NB4 (cell line): ENCODE results near the gene ACP3.

Experiments used
- DNase-seq: peaks from one replicate; pipeline ENCODE4 v3.0.0; 2010; ENCODE audit warnings: low read depth
- H3K4me3 ChIP-seq: one replicate; pipeline ENCODE4 v1.5.1; 2011; ENCODE audit warnings: mild to moderate bottlenecking, low read depth, low read length, moderate library complexity
- MYC ChIP-seq: IDR thresholded peaks from 2 replicates; pipeline ENCODE4 v1.6.1; 2011; ENCODE audit warnings: low read depth, low read length
- POLR2A ChIP-seq: IDR thresholded peaks from 2 replicates; pipeline ENCODE4 v1.6.1; 2011; ENCODE audit warnings: mild to moderate bottlenecking; ENCODE audit not compliant: insufficient read length; ENCODE audit errors: extremely low read depth
- TF ChIP-seq, protein P1 (sequence below): IDR thresholded peaks from one replicate; pipeline ENCODE4 v1.5.1; 2012; ENCODE audit warnings: low read depth, low read length
- TF ChIP-seq, protein P2 (sequence below): IDR thresholded peaks from 2 replicates; pipeline ENCODE4 v1.6.1; 2011; ENCODE audit warnings: low read depth, low read length

The ACP3 gene

DNA sequence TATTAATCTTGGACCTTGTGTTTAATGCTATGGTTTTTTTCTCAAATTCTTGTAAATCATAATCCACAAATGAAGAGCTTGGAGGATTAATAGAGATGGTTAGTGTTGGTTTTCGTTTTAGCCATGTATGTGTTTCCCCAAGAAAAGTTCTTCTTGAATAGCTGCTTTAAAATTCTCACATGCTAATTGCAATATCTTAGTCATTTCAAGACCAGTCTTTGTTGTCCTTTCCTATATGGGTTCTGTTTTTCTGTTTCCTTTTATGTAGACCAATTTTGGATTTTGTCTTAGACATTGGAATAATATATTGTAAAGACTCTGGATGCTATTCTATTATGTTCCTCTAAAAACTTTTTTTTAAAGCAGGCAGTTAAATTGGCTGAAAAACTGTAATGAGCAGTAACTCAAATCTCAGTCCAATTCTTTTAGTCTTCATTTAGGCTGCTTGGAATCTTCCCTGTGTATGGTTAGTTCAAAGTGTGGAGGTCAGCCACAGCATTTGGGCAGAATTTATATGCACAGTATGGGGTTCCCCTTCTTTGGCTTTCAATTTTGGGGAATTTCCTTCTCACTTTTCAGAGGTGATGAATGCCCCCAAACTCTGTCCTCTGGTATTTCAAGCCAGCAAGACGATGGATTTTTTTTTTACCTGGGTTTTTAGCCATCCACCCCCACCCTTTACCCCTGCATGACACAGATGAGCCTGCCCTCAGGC is 61.0 kb downstream of the ACP3 start:
- H3K4me3 ChIP-seq, result no peak overlapping the region
- no peak for DNase-seq
- TF ChIP-seq POLR2A (no peak), MYC (no peak)
- TF ChIP-seq, protein P1, sequence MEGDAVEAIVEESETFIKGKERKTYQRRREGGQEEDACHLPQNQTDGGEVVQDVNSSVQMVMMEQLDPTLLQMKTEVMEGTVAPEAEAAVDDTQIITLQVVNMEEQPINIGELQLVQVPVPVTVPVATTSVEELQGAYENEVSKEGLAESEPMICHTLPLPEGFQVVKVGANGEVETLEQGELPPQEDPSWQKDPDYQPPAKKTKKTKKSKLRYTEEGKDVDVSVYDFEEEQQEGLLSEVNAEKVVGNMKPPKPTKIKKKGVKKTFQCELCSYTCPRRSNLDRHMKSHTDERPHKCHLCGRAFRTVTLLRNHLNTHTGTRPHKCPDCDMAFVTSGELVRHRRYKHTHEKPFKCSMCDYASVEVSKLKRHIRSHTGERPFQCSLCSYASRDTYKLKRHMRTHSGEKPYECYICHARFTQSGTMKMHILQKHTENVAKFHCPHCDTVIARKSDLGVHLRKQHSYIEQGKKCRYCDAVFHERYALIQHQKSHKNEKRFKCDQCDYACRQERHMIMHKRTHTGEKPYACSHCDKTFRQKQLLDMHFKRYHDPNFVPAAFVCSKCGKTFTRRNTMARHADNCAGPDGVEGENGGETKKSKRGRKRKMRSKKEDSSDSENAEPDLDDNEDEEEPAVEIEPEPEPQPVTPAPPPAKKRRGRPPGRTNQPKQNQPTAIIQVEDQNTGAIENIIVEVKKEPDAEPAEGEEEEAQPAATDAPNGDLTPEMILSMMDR, result no peak
- TF ChIP-seq, protein P2, sequence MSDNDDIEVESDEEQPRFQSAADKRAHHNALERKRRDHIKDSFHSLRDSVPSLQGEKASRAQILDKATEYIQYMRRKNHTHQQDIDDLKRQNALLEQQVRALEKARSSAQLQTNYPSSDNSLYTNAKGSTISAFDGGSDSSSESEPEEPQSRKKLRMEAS, result no peak

DNA sequence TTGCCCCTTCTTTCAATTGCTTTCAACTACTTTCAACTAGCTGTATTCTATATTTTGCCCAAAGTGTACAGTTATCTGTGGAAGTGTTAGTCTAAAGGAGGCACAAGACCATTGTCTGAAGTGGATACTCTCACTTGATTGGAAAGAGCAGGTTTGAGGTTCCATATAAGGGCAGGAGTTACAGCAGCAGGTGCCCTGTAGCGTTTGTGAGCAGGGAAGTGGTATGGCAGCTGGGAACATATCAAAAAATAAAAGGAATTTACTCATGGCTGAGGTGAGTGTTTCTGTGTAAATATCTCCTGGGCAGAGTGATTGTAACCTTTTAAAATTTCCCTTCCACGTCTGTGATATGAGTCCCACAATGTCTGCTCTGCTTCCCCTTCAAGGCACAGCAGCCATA is 61.6 kb downstream of the ACP3 start:
- no peak overlapping the region for H3K4me3 ChIP-seq
- TF ChIP-seq, protein P1, result no peak
- TF ChIP-seq MYC, result no peak
- TF ChIP-seq, protein P2, result no peak
- DNase-seq, result no peak

DNA sequence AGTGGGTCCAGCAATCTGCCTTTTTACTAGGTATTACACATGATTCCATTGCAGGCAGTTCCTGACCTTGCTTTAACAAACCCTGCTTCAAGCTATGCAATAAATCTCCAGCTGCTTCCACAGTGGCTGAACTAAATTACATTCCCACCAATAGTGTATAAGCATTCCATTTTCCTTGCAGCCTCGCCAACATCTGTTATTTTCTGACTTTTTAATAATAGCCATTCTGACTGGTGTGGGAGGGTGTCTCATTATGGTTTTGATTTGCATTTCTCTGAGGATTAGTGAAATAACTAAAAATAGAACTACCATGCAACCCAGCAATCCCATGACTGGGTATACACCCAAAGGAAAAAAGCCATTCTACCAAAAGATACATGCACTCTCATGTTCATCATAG is 63.7 kb downstream of the ACP3 start:
- no peak for DNase-seq
- no peak overlapping the region for H3K4me3 ChIP-seq
- no peak for TF ChIP-seq MYC
- TF ChIP-seq POLR2A, result no peak
- TF ChIP-seq, protein P1, result no peak
- TF ChIP-seq, protein P2, result no peak

DNA sequence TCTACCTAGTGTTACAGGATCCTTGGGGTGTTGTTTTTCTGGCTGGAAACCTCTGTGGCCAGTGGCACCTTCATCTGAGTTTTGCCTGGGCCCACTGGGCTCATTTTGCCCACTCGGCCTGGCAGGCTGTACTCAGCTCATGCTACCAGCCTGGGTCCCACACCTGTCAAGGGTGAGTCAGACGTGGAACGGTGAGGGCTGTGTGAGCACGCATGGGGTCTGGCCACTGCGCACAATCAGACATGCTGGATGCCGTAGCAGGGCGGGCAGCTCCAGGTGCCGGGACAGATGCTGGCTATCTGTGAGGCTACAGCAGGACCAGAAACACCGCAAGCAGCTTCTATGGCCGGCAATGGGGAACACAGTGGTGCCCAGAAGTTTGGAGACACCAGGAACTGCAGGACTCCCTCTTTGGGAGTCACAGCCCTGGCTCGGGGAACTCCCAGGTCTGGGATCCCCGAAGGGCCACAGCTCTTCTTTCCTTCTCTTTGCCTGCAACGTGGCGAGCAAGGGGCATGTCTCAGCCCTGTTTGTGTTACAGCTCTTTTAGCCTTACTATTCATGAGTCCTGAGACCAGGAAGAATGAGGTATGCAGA is 64.2 kb downstream of the ACP3 start:
- DNase-seq, result no peak
- TF ChIP-seq, protein P2, result no peak
- TF ChIP-seq MYC (no peak), POLR2A (no peak)
- TF ChIP-seq, protein P1, result no peak
- H3K4me3 ChIP-seq, result no peak overlapping the region

DNA sequence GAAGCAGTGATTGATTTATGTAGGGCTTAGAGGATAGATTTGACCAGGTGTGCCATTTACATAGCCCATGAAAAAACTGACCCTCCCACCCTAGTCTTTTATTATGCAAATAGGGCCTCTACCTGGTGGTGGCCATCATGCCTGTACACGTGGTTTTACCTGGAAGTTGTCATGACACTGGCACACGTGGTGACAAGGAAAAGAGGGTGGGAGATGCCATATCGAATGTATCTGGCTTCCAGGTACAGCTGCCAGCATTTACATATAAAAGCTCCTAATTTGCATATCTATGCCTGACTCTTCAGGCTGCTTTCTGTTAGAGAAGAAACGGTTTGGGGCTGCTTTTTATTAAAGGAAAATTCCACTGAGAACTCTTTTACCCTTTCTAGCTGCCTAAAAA is 65.1 kb downstream of the ACP3 start:
- no peak for DNase-seq
- no peak overlapping the region for H3K4me3 ChIP-seq
- TF ChIP-seq, protein P1, result no peak
- TF ChIP-seq, protein P2, result no peak
- TF ChIP-seq POLR2A (no peak), MYC (no peak)

DNA sequence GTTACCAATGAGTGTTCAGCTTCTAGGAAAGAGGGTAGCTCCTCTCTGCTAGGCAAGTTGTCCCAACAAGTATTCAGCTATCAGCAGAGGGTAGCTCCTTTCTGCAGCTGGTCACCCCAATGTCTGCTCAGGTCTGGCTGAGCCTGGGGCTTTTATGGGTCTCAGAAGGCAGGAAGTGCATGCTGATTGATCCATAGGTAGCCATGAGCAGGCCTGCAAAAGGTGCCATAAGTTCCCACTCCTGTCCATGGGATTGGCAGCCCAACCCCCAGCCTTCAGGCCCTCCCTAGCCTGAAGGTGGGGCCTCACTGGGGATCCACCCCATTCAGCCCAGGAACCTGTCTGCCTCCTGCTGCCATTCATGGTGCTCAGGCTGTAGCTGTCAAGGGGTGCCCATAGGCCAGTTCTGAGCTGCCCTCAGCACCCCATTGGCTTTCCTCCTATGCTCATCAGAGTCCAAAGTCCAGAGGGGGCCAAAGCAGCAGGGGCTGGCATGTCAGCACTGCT is 65.5 kb downstream of the ACP3 start:
- no peak overlapping the region for H3K4me3 ChIP-seq
- TF ChIP-seq, protein P2, result no peak
- TF ChIP-seq MYC, result no peak
- TF ChIP-seq, protein P1, result no peak
- no peak for TF ChIP-seq POLR2A
- DNase-seq, result no peak
